CD4-positive, alpha-beta memory T cell (primary cell): ENCODE measurements around the gene C1orf94. TPM values are rescaled to one million over a fixed set of nuclear protein-coding genes. Genes with fewer than 3 reads are reported as not detected.

Source experiments
- CTCF ChIA-PET: fragments of 350-600 bp; sonication (Branson Sonifier 250); formaldehyde crosslinking; loops from one replicate; lab custom pipeline; 2021; ENCODE audit warnings: inconsistent platforms; ENCODE audit not compliant: partially characterized antibody; lab: Charles Lee
- POLR2A ChIA-PET: fragments of 350-600 bp; sonication (Branson Sonifier 250); formaldehyde crosslinking; loops from one replicate; lab custom pipeline; 2021; ENCODE audit not compliant: partially characterized antibody; lab: Charles Lee
- DNase-seq, 5 donors: peaks; one replicate each; pipeline versions ENCODE4 v3.0.0 to v3.0.0-alpha.2; 2020 to 2022; ENCODE audit warnings: mixed read lengths in 1 of 5
- H3K27ac ChIP-seq: one replicate; pipeline ENCODE4 v1.7.0; 2013; ENCODE audit warnings: low read depth, low read length
- H3K27me3 ChIP-seq: 2 replicates; pipeline ENCODE4 v1.7.0; 2013; ENCODE audit warnings: mild to moderate bottlenecking, low read length, moderate library complexity; ENCODE audit not compliant: insufficient read depth
- H3K36me3 ChIP-seq: 2 replicates; pipeline ENCODE4 v1.7.0; 2013; ENCODE audit warnings: mild to moderate bottlenecking, low read length, moderate library complexity; ENCODE audit not compliant: insufficient read depth
- H3K4me1 ChIP-seq: 2 replicates; pipeline ENCODE4 v1.7.0; 2013; ENCODE audit warnings: mild to moderate bottlenecking, low read length, moderate library complexity; ENCODE audit not compliant: insufficient read depth
- H3K4me3 ChIP-seq, 2 donors: one replicate each; pipeline ENCODE4 v1.7.0; 2013; ENCODE audit warnings: low read length in 2 of 2, mild to moderate bottlenecking in 1 of 2
- H3K9me3 ChIP-seq, 2 donors: one replicate each; pipeline ENCODE4 v1.7.0; 2013; ENCODE audit warnings: low read length in 2 of 2, control low read depth in 1 of 2; ENCODE audit not compliant: control insufficient read depth in 1 of 2
- H3K27ac Mint-ChIP-seq, 7 donors: one replicate each; pipeline ENCODE4 v1.8.0; 2020 to 2021; ENCODE audit warnings: mixed read lengths in 7 of 7, mild to moderate bottlenecking in 6 of 7, inconsistent platforms in 3 of 7, moderate library complexity in 3 of 7
- H3K27me3 Mint-ChIP-seq, 2 donors: one replicate each; pipeline ENCODE4 v1.8.0; 2020 to 2021; ENCODE audit warnings: mixed read lengths in 2 of 2
- H3K36me3 Mint-ChIP-seq, 2 donors: one replicate each; pipeline ENCODE4 v1.8.0; 2020 to 2021; ENCODE audit warnings: mixed read lengths in 2 of 2, inconsistent platforms in 1 of 2, mild to moderate bottlenecking in 1 of 2
- H3K4me1 Mint-ChIP-seq, 4 donors: one replicate each; pipeline ENCODE4 v1.8.0; 2020 to 2021; ENCODE audit warnings: mixed read lengths in 4 of 4, mild to moderate bottlenecking in 1 of 4
- H3K4me3 Mint-ChIP-seq, 8 donors: one replicate each; pipeline ENCODE4 v1.8.0; 2020 to 2021; ENCODE audit warnings: mixed read lengths in 8 of 8, mild to moderate bottlenecking in 7 of 8, moderate library complexity in 6 of 8, inconsistent platforms in 3 of 8
- H3K9me3 Mint-ChIP-seq, 8 donors: one replicate each; pipeline ENCODE4 v1.8.0; 2020 to 2021; ENCODE audit warnings: mixed read lengths in 8 of 8, mild to moderate bottlenecking in 5 of 8, inconsistent platforms in 3 of 8, moderate library complexity in 1 of 8
- intact Hi-C: fragments of 100-400 bp; cut with micrococcal nuclease; formaldehyde crosslinking; loops from one replicate; pipeline ENCODE4 v1.15.1; 2023
- polyA plus RNA-seq, 2 donors: library from polyadenylated mRNA; unstranded; fragments of 300-500 nt; fragmentation: Illumina TruSeq; gene quantifications; one replicate each; pipeline ENCODE4 v1.2.3, GENCODE V29; 2021
- total RNA-seq, 2 experiments: library from RNA; stranded (reverse); gene quantifications; one replicate each; pipeline ENCODE4 v1.2.3, GENCODE V29; 2021

Gene C1orf94
- total and polyA plus RNA-seq, 4 experiments from 2014 or later: not detected

DNA sequence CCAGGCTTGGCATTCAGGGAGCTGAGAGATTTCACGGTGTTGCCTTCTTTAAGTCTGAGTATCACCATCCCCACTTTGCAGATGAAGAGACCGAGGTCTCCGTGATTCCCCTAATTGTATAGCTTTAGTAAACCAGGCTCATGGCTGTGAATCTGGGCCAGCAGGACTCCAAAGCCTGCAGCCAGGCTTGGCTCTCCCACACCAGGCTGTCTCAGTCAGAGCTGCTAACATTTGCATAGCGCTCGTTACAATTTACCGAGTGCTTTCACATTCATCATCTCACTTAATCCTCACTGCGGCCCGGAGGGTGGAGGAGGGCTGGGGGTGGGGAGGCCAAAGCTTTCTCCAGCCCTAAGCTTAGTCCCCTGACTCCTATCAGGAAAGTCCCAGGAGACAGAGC lies 11.7 kb downstream of the C1orf94 start:
- CTCF ChIA-PET: no interaction called here
- H3K36me3 ChIP-seq: no peaks in the 10 kb centered on the region
- peaks cover 18 to 21% of the 10 kb centered on the region in 2 donors for H3K27me3 Mint-ChIP-seq
- H3K4me1 ChIP-seq: no peaks in the 10 kb centered on the region
- no peaks in the 10 kb centered on the region for H3K4me1 Mint-ChIP-seq
- H3K27me3 ChIP-seq: no peaks in the 10 kb centered on the region
- H3K27ac Mint-ChIP-seq: no peak overlapping the region
- intact Hi-C loops: no loop called here
- no peak for DNase-seq
- POLR2A ChIA-PET: no interaction called here
- H3K36me3 Mint-ChIP-seq: no peaks in the 10 kb centered on the region
- H3K4me3 Mint-ChIP-seq: no peak overlapping the region
- no peaks in the 10 kb centered on the region for H3K9me3 ChIP-seq
- H3K4me3 ChIP-seq: no peak overlapping the region
- no peak overlapping the region for H3K27ac ChIP-seq
- peaks cover 0 to 9% (median 2%) of the 10 kb centered on the region in 8 donors for H3K9me3 Mint-ChIP-seq

GRCh38 chr1:34188985-34189384 lies 12.3 kb downstream of the C1orf94 start:
- H3K9me3 Mint-ChIP-seq: peaks cover 0 to 9% (median 2%) of the 10 kb centered on the region in 8 donors
- Histone ChIP-seq H3K4me3 (no peak overlapping the region), H3K27ac (no peak overlapping the region), H3K4me1 (no peaks in the 10 kb centered on the region), H3K36me3 (no peaks in the 10 kb centered on the region), H3K27me3 (no peaks in the 10 kb centered on the region), H3K9me3 (no peaks in the 10 kb centered on the region)
- intact Hi-C loops: no loop called here
- H3K4me3 Mint-ChIP-seq: no peak overlapping the region
- H3K27me3 Mint-ChIP-seq: peaks cover 16 to 21% of the 10 kb centered on the region in 2 donors
- no peaks in the 10 kb centered on the region for H3K36me3 Mint-ChIP-seq
- POLR2A ChIA-PET: no interaction called here
- CTCF ChIA-PET: no interaction called here
- no peak overlapping the region for H3K27ac Mint-ChIP-seq
- H3K4me1 Mint-ChIP-seq: no peaks in the 10 kb centered on the region
- DNase-seq: no peak

DNA sequence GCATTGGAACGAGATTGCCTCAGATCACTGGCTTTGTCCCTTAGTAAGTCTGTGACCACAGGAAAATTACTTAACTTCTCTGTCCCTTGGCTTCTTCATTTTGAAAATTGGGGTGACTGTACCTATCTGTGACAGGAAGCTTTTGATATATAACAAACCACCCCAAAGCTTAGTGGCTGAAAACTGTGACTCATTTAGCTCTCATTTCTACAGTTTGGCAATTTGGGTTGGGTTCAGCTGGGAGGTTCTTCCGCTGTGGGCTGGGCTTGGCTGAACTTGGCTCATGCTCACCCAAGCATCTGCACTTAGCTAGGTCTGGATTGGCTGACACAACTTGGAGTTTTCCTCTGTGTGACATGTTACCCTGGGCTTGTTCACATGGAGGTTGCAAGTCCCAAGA lies 14.0 kb downstream of the C1orf94 start:
- H3K9me3 ChIP-seq: no peaks in the 10 kb centered on the region
- no peaks in the 10 kb centered on the region for H3K4me1 ChIP-seq
- Mint-ChIP-seq H3K4me3 (no peak overlapping the region), H3K9me3 (peaks cover 0 to 9% (median 2%) of the 10 kb centered on the region in 8 donors), H3K4me1 (no peaks in the 10 kb centered on the region), H3K36me3 (no peaks in the 10 kb centered on the region), H3K27me3 (peaks cover 15 to 21% of the 10 kb centered on the region in 2 donors), H3K27ac (no peak overlapping the region)
- no peak overlapping the region for H3K27ac ChIP-seq
- intact Hi-C loops: no loop called here
- H3K27me3 ChIP-seq: no peaks in the 10 kb centered on the region
- H3K36me3 ChIP-seq: no peaks in the 10 kb centered on the region
- POLR2A ChIA-PET: no interaction called here
- no peak overlapping the region for H3K4me3 ChIP-seq
- no peak for DNase-seq
- CTCF ChIA-PET: no interaction called here

DNA sequence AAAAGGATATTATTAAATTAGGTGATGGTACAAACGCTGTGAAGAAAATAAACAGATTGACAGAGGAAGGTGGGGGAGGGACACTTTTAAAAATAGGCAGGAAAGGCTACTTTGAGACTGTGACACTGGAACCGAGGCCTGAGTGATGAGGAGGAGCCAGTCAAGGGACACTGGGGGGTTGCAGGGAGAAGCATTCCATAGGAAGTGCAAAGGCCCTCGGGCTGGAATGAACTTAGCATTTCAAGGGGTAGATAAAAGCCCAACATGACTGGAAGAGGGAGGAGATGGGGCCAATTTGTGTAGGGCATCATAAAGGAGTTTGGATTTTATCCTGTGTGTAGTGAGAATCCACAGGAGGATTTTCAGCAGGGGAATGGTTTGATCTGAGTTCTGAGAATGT lies 15.9 kb downstream of the C1orf94 start:
- H3K27ac Mint-ChIP-seq: no peak overlapping the region
- H3K27me3 Mint-ChIP-seq: peaks cover 15 to 18% of the 10 kb centered on the region in 2 donors
- ChIA-PET CTCF (no interaction called here), POLR2A (no interaction called here)
- peaks cover 0 to 9% (median 2%) of the 10 kb centered on the region in 8 donors for H3K9me3 Mint-ChIP-seq
- no peaks in the 10 kb centered on the region for H3K36me3 Mint-ChIP-seq
- Histone ChIP-seq H3K27me3 (no peaks in the 10 kb centered on the region), H3K4me3 (no peak overlapping the region), H3K27ac (no peak overlapping the region), H3K9me3 (no peaks in the 10 kb centered on the region), H3K4me1 (no peaks in the 10 kb centered on the region), H3K36me3 (no peaks in the 10 kb centered on the region)
- intact Hi-C loops: no loop called here
- no peak overlapping the region for H3K4me3 Mint-ChIP-seq
- no peak for DNase-seq
- no peaks in the 10 kb centered on the region for H3K4me1 Mint-ChIP-seq

DNA sequence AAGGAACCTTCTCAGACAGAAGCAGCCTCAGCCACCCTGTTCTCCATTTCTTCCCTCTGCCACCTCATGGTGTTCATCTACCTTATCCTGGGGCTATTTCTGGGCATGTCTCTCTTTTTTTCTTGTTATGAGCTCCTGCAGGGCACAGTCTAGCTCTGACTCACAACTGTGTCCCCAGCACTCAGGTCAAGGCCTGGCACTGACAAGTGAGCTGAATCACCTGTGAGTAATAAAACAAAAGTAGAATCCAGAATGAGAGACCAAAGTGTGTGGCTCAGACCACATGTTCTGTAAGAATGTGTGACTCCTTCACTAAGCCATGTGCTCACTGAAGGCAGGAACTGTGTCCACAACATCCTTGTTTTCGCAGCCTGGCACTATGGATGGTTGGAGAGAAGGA lies 23.2 kb downstream of the C1orf94 start:
- H3K4me3 ChIP-seq: no peak overlapping the region
- DNase-seq: no peak
- no peak overlapping the region for H3K27ac Mint-ChIP-seq
- no peak overlapping the region for H3K4me3 Mint-ChIP-seq
- no peaks in the 10 kb centered on the region for H3K4me1 ChIP-seq
- no peaks in the 10 kb centered on the region for H3K4me1 Mint-ChIP-seq
- POLR2A ChIA-PET: no interaction called here
- CTCF ChIA-PET: no interaction called here
- peaks cover 2 to 7% of the 10 kb centered on the region in 2 donors for H3K27me3 Mint-ChIP-seq
- H3K27me3 ChIP-seq: no peaks in the 10 kb centered on the region
- H3K36me3 Mint-ChIP-seq: no peaks in the 10 kb centered on the region
- intact Hi-C loops: no loop called here
- H3K9me3 ChIP-seq: no peaks in the 10 kb centered on the region
- H3K9me3 Mint-ChIP-seq: peaks cover 0 to 1% (median 0%) of the 10 kb centered on the region in 8 donors
- no peaks in the 10 kb centered on the region for H3K36me3 ChIP-seq
- H3K27ac ChIP-seq: no peak overlapping the region

- peaks cover 2 to 4% of the 10 kb centered on the region in 2 donors for H3K27me3 Mint-ChIP-seq
- DNase-seq: no peak
Measured at GRCh38 chr1:34212673-34213072, 36.0 kb downstream of the C1orf94 start.

GRCh38 chr1:34213956-34214355 lies 37.2 kb downstream of the C1orf94 start:
- Histone ChIP-seq H3K4me3 (no peak overlapping the region), H3K27me3 (no peaks in the 10 kb centered on the region), H3K36me3 (no peaks in the 10 kb centered on the region), H3K4me1 (no peaks in the 10 kb centered on the region), H3K9me3 (no peaks in the 10 kb centered on the region), H3K27ac (no peak overlapping the region)
- Mint-ChIP-seq H3K4me3 (no peak overlapping the region), H3K9me3 (no peaks in the 10 kb centered on the region), H3K36me3 (no peaks in the 10 kb centered on the region), H3K27me3 (peaks cover 4% of the 10 kb centered on the region in 2 donors), H3K4me1 (no peaks in the 10 kb centered on the region), H3K27ac (no peak overlapping the region)
- DNase-seq: no peak
- ChIA-PET POLR2A (no interaction called here), CTCF (no interaction called here)
- intact Hi-C loops: no loop called here

More at GRCh38 chr1:34212673-34213072, 36.0 kb downstream of the C1orf94 start:
- H3K36me3 Mint-ChIP-seq: no peaks in the 10 kb centered on the region
- Histone ChIP-seq H3K4me1 (no peaks in the 10 kb centered on the region), H3K27ac (no peak overlapping the region), H3K9me3 (no peaks in the 10 kb centered on the region), H3K36me3 (no peaks in the 10 kb centered on the region), H3K27me3 (no peaks in the 10 kb centered on the region), H3K4me3 (no peak overlapping the region)
- intact Hi-C loops: no loop called here
- H3K4me3 Mint-ChIP-seq: no peak overlapping the region
- H3K9me3 Mint-ChIP-seq: no peaks in the 10 kb centered on the region
- CTCF ChIA-PET: no interaction called here
- POLR2A ChIA-PET: no interaction called here
- H3K4me1 Mint-ChIP-seq: no peaks in the 10 kb centered on the region
- no peak overlapping the region for H3K27ac Mint-ChIP-seq

DNA sequence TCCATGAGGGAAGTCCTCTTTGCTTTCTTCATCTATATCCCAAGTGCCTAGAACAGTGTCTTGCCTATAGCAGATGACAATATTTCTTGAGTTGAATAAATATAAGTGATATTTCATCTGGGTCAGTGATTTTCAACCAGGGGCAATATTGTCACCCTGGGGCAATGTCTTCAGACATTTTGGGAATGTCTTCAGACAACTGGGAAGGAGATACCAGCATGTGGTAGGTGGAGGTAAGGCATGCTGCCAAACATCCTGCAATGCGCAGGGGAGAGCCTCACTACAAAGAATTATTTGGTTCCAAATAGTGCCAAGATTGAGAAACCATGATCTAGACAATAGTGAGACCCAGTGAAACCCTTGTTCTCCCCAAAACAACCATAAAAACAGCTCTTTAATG lies 54.7 kb downstream of the C1orf94 start:
- Mint-ChIP-seq H3K4me3 (no peak overlapping the region), H3K27ac (no peak overlapping the region), H3K9me3 (peaks cover 0 to 2% (median 0%) of the 10 kb centered on the region in 8 donors), H3K4me1 (no peaks in the 10 kb centered on the region), H3K36me3 (no peaks in the 10 kb centered on the region), H3K27me3 (peaks cover 9 to 10% of the 10 kb centered on the region in 2 donors)
- DNase-seq: no peak
- Histone ChIP-seq H3K4me1 (no peaks in the 10 kb centered on the region), H3K4me3 (no peak overlapping the region), H3K36me3 (no peaks in the 10 kb centered on the region), H3K27me3 (no peaks in the 10 kb centered on the region), H3K9me3 (no peaks in the 10 kb centered on the region), H3K27ac (no peak overlapping the region)
- ChIA-PET CTCF (no interaction called here), POLR2A (no interaction called here)
- intact Hi-C loops: no loop called here
